GM12872 (cell line): ENCODE data around the gene OR2T27.
"Not testable (repeated sequence)": the region's sequence is repeated elsewhere in the genome, so short reads cannot be mapped to it uniquely, and the experiment has no call there.

Experiments used
- CTCF ChIP-seq: IDR thresholded peaks from 3 replicates; pipeline ENCODE4 v1.5.1; 2011; ENCODE audit warnings: low read depth, mild to moderate bottlenecking, low read length, moderate library complexity; ENCODE audit not compliant: insufficient read depth

Gene OR2T27

GRCh38 chr1:248655354-248655753 is at the start of gene OR2T27:
Gene OR2T27 (minus strand): TSS chr1:248655528. CDS start chr1:248650884, 4,644 bp downstream.
- TF ChIP-seq CTCF, result not testable (repeated sequence)

- no peak for TF ChIP-seq CTCF
Observed at GRCh38 chr1:248704606-248705005, 49.3 kb upstream of the OR2T27 start.

GRCh38 chr1:248703674-248704073 is 48.3 kb upstream of the OR2T27 start:
- no peak for TF ChIP-seq CTCF

GRCh38 chr1:248702714-248703113 is 47.4 kb upstream of the OR2T27 start, which contains the start of gene OR14I1:
Gene OR14I1 (minus strand): TSS chr1:248702766.
- TF ChIP-seq CTCF, result no peak

GRCh38 chr1:248699099-248699498 is 43.8 kb upstream of the OR2T27 start:
- TF ChIP-seq CTCF, result no peak

GRCh38 chr1:248697907-248698306 is 42.6 kb upstream of the OR2T27 start:
- no peak for TF ChIP-seq CTCF

GRCh38 chr1:248696774-248697173 is 41.4 kb upstream of the OR2T27 start:
- no peak for TF ChIP-seq CTCF

GRCh38 chr1:248696261-248696660 is 40.9 kb upstream of the OR2T27 start:
- peak; percentile 18; the same call in 1 of the 3 replicates for TF ChIP-seq CTCF
